Body of pancreas (tissue), 4 donors: Measurements from ENCODE around the gene CNTNAP1. TPM values are rescaled to one million over a fixed set of nuclear protein-coding genes. Genes with fewer than 3 reads are reported as not detected.

ENCODE experiments used
- ATAC-seq: fragments of 150-250 bp; one replicate; pipeline ENCODE4 v1.9.1; 2016
- DNase-seq, 4 donors: peaks; one replicate each; pipeline ENCODE4 v3.0.0-alpha.2; 2019
- H3K27ac ChIP-seq, 4 donors: fragments of 200-600 bp; sonication (generic); 1 replicate in 3 of 4; 2 replicates in 1 of 4; pipeline versions ENCODE4 v1.5.1 to v1.6.1; 2016 to 2019; ENCODE audit warnings: mild to moderate bottlenecking in 1 of 4, mixed read lengths in 1 of 4, moderate library complexity in 1 of 4
- H3K27me3 ChIP-seq, 2 donors: fragments of 200-600 bp; sonication (generic); one replicate each; pipeline ENCODE4 v1.6.0; 2016; ENCODE audit warnings: mild to moderate bottlenecking in 1 of 2
- H3K36me3 ChIP-seq, 2 donors: fragments of 200-600 bp; sonication (generic); replicated peaks in 1 of 2; 2 replicates each; pipeline ENCODE4 v1.5.1; 2016; ENCODE audit warnings: low read depth in 2 of 2; ENCODE audit not compliant: insufficient read depth in 1 of 2
- H3K4me1 ChIP-seq: fragments of 200-600 bp; sonication (generic); one replicate; pipeline ENCODE4 v1.6.0; 2016
- H3K4me3 ChIP-seq, 2 donors: fragments of 200-600 bp; sonication (generic); 1 replicate in 1 of 2; 2 replicates in 1 of 2; pipeline ENCODE4 v1.5.1; 2016 to 2019
- H3K9me3 ChIP-seq, 3 donors: fragments of 200-600 bp; sonication (generic); 1 replicate in 2 of 3; 2 replicates in 1 of 3; pipeline ENCODE4 v1.5.1; 2016
- POLR2A ChIP-seq, 3 donors: fragments of 450-650 bp; IDR thresholded peaks; one replicate each; pipeline ENCODE4 v1.6.1; 2016; ENCODE audit warnings: antibody characterized with exemption in 3 of 3, mild to moderate bottlenecking in 2 of 3
- WGBS, 2 donors: methylation state at CpG; one replicate each; pipeline ENCODE4 v1.1.5; 2017; 5-methylcytosine and 5-hydroxymethylcytosine counted together
- intact Hi-C: fragments of 100-400 bp; cut with DNase I; formaldehyde crosslinking; loops from one replicate; pipeline ENCODE4 v1.15.1; 2023
- total RNA-seq, 2 donors: library from RNA; depleted of rRNA; stranded (reverse); fragments of >200 nt; gene quantifications; one replicate each; pipeline ENCODE4 v1.1.0, GENCODE V29; 2016
- TF ChIP-seq, protein P1 (sequence below), 7 experiments: fragments of 450-650 bp in 4 of 7; fragments of 200-600 bp in 3 of 7; sonication (generic) in 3 of 7; IDR thresholded peaks; one replicate each; pipeline ENCODE4 v1.5.1; 2016 to 2019; ENCODE audit warnings: antibody characterized with exemption in 7 of 7

Gene CNTNAP1
- total RNA-seq, 2 donors from 2014 or later, result 4.9 to 6.7 TPM

DNA sequence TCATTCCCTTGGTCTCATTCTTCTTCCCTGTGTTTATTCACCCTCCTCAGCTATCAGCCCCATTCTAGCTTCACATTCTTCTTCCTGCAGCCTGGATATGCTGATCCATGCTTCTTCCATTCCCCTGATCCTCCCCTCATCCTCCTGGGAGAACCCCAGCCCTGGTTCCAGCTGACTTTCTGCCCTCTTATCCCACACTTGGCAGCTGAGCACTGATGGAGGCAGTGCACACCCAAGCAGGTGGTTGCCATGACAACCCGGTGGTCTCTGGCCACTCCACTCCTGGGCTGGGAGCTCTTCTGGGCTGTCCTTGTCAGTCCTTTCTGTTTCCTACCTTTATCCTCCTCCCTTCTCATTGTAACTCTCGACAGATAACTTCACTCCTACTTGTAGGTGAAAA, 40.0 kb upstream of the CNTNAP1 start:
- Histone ChIP-seq H3K4me1 (no peaks in the 10 kb centered on the region), H3K27ac (no peak overlapping the region), H3K27me3 (no peaks in the 10 kb centered on the region), H3K36me3 (no peaks in the 10 kb centered on the region), H3K9me3 (no peaks in the 10 kb centered on the region), H3K4me3 (no peak overlapping the region)
- DNase-seq (no peak), ATAC-seq (no peak)
- TF ChIP-seq, protein P1, sequence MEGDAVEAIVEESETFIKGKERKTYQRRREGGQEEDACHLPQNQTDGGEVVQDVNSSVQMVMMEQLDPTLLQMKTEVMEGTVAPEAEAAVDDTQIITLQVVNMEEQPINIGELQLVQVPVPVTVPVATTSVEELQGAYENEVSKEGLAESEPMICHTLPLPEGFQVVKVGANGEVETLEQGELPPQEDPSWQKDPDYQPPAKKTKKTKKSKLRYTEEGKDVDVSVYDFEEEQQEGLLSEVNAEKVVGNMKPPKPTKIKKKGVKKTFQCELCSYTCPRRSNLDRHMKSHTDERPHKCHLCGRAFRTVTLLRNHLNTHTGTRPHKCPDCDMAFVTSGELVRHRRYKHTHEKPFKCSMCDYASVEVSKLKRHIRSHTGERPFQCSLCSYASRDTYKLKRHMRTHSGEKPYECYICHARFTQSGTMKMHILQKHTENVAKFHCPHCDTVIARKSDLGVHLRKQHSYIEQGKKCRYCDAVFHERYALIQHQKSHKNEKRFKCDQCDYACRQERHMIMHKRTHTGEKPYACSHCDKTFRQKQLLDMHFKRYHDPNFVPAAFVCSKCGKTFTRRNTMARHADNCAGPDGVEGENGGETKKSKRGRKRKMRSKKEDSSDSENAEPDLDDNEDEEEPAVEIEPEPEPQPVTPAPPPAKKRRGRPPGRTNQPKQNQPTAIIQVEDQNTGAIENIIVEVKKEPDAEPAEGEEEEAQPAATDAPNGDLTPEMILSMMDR (IDR thresholded peaks at IDR 0.05), result no peak
- TF ChIP-seq POLR2A (IDR thresholded peaks at IDR 0.05), result no peak
- intact Hi-C loops, result no loop called here
- 30 to 34% methylated on average over 2 of the region's 2 CpGs for WGBS, 2 donors

DNA sequence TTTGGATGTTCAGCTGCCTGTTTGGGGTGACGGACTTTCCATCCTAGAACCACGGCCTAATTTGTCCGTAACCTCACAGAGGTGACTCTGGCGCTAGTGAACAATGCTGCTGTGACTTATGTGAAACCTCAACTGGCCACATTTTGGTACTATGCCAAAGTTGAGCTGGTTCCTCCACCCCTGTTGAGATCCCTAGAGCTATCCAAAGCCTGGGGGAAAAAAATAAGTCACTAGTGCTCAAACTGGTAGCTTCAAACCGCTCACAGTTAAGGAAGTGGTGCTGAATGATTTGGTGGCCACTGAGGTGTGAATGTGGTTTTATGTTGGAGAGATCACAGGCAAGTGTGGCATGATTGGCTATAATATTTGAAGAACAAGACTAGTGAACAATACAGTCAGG, 34.6 kb upstream of the CNTNAP1 start:
- ATAC-seq (no peak), DNase-seq (no peak)
- no peaks in the 10 kb centered on the region for H3K36me3 ChIP-seq
- WGBS, 2 donors, result 81 to 91% methylated on average over 5 of the region's 5 CpGs
- H3K27me3 ChIP-seq, result no peaks in the 10 kb centered on the region
- H3K4me3 ChIP-seq, result no peak overlapping the region
- intact Hi-C loops, result no loop called here
- no peak overlapping the region for H3K27ac ChIP-seq
- peaks cover 19% of the 10 kb centered on the region for H3K4me1 ChIP-seq
- TF ChIP-seq, protein P1 (IDR thresholded peaks at IDR 0.05), result no peak
- TF ChIP-seq POLR2A (IDR thresholded peaks at IDR 0.05), result no peak
- no peaks in the 10 kb centered on the region for H3K9me3 ChIP-seq

DNA sequence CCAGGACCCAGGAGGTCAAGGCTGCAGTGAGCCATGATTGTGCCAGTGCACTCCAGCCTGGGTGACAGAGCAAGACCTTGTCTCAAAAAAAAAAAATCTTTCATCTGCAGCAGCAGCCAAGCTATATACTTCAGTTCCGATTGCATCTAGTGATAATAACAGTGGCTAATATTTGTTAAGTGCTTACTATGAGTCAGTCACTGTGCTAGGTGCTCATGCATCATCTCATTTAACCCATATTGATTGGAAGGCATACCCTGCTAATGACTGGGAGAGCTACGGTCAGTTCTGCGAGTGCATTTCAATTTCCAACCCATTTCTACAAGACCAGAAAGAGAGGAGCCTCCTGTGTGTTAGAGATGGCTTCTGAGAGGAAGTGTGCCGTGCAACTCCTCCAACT, 30.9 kb upstream of the CNTNAP1 start:
- DNase-seq (no peak), ATAC-seq (no peak)
- 72 to 73% methylated on average over 4 of the region's 4 CpGs for WGBS, 2 donors
- Histone ChIP-seq H3K4me3 (no peak overlapping the region), H3K9me3 (no peaks in the 10 kb centered on the region), H3K27ac (peak overlapping the region in 1 of 4 donors; percentile 48), H3K27me3 (no peaks in the 10 kb centered on the region), H3K36me3 (no peaks in the 10 kb centered on the region), H3K4me1 (peaks cover 40% of the 10 kb centered on the region)
- no peak for TF ChIP-seq POLR2A (IDR thresholded peaks at IDR 0.05)
- TF ChIP-seq, protein P1 (IDR thresholded peaks at IDR 0.05), result no peak
- intact Hi-C loops, result no loop called here

DNA sequence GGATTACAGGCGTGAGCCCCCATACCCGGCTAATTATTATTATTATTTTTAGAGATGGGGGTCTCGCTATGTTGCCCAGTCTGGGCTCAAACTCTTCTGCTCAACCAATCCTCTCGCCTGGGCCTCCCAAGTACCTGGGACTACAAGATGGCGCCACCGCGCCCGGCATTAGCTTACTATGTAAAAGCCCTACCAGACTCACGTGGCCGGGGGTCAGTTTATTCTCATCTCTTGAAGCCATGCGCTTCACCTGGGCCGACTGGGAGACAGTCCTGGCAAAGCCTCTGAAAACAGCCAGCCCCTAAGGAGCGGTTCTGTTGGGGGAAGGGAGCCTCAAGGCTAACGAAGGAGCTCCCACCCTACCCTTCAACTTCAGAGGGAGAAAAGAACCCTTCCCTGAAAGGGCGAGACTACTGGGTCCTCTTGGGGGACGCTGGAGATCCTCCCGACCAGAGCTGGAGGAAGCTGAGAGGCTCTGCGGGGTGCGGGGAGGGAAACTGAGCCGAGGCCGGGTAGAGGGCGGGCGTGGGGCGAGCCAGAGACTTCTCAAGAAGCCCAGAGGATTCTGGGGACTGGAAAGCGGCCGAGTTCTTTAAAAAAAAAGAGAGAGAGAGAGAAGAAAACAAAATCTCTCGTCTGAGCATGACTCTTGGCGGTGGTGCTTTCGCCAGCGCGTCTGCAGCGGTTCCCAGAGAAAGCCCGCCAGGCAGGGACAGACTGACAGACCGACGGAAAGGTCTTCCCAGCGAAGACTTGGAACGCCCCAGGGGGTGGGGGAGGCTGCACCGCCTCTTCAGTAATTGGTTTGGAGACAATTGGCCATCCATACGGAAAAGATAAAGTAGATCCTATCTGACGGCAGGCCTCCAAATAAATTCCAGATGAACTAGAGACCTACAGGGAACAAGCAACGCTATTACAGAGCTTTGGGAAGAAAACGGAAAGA, 28.9 kb upstream of the CNTNAP1 start:
- Histone ChIP-seq H3K9me3 (no peaks in the 10 kb centered on the region), H3K36me3 (no peaks in the 10 kb centered on the region), H3K4me1 (peaks cover 40% of the 10 kb centered on the region), H3K27me3 (no peaks in the 10 kb centered on the region), H3K4me3 (no peak overlapping the region), H3K27ac (peak overlapping the region in 3 of 4 donors; percentile 75 to 81 (median 78))
- WGBS, 2 donors, result 26 to 33% methylated on average over 40 to 42 of the region's 42 CpGs
- intact Hi-C loops, result no loop called here
- DNase-seq (peak; percentile 68 to 81 (median 74)), ATAC-seq (peak; percentile 76)
- TF ChIP-seq POLR2A (IDR thresholded peaks at IDR 0.05), result peak in 2 of 3 donors; percentile 33 to 43
- TF ChIP-seq, protein P1 (IDR thresholded peaks at IDR 0.05), result no peak
